ENCODE data around the gene PHC2. TPM values are rescaled to one million over a fixed set of nuclear protein-coding genes. Genes with fewer than 3 reads are reported as not detected.

Gene PHC2
- total and polyA plus RNA-seq, 8 donors: 21.8 to 62.1 (median 42.6) TPM

DNA sequence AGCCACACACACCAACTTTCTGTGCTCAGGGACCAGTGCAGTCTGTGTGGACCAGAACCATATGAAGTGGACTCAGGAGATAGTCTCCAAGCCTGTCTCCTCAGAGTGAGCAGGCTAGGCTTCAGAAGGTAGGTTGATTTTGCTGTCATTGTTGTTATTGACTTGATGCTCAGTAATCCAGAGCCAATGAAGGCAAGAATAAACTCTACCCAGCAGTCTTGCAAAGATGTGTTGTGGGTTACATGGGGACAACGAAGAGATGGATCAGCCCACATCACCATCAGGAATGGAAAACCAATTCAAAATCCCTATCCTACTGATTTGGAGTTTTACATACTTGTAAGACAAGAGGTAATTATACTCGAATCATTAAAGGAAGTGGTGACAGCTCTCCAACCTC, 37.4 kb downstream of the PHC2 start:
- TF ChIP-seq, protein P1, sequence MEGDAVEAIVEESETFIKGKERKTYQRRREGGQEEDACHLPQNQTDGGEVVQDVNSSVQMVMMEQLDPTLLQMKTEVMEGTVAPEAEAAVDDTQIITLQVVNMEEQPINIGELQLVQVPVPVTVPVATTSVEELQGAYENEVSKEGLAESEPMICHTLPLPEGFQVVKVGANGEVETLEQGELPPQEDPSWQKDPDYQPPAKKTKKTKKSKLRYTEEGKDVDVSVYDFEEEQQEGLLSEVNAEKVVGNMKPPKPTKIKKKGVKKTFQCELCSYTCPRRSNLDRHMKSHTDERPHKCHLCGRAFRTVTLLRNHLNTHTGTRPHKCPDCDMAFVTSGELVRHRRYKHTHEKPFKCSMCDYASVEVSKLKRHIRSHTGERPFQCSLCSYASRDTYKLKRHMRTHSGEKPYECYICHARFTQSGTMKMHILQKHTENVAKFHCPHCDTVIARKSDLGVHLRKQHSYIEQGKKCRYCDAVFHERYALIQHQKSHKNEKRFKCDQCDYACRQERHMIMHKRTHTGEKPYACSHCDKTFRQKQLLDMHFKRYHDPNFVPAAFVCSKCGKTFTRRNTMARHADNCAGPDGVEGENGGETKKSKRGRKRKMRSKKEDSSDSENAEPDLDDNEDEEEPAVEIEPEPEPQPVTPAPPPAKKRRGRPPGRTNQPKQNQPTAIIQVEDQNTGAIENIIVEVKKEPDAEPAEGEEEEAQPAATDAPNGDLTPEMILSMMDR (IDR thresholded peaks at IDR 0.05): no peak
- Histone ChIP-seq H3K27ac (no peak overlapping the region), H3K27me3 (no peaks in the 10 kb centered on the region), H3K9me3 (no peaks in the 10 kb centered on the region), H3K36me3 (no peaks in the 10 kb centered on the region), H3K4me3 (no peak overlapping the region), H3K4me1 (no peaks in the 10 kb centered on the region)
- no peak for DNase-seq
- ATAC-seq: no peak
- 87 to 88% methylated on average over 2 of the region's 2 CpGs for WGBS, 2 donors
- FAIRE-seq: no peak
- intact Hi-C loops (cut with DNase I): no loop called here

- Histone ChIP-seq H3K36me3 (no peaks in the 10 kb centered on the region), H3K27ac (no peak overlapping the region), H3K4me1 (no peaks in the 10 kb centered on the region), H3K4me3 (no peak overlapping the region), H3K27me3 (no peaks in the 10 kb centered on the region), H3K9me3 (no peaks in the 10 kb centered on the region)
- intact Hi-C loops (cut with DNase I): no loop called here
- FAIRE-seq (no peak), ATAC-seq (no peak), DNase-seq (no peak)
- TF ChIP-seq, protein P1 (IDR thresholded peaks at IDR 0.05): no peak
- WGBS, 2 donors: 56 to 63% methylated on average over 3 of the region's 3 CpGs
Measured at GRCh38 chr1:33392639-33393038, 38.3 kb downstream of the PHC2 start.

- H3K36me3 ChIP-seq: no peaks in the 10 kb centered on the region
- H3K9me3 ChIP-seq: no peaks in the 10 kb centered on the region
- intact Hi-C loops (cut with DNase I): no loop called here
- DNase-seq (no peak), FAIRE-seq (no peak), ATAC-seq (no peak)
- no peak overlapping the region for H3K4me3 ChIP-seq
- H3K27ac ChIP-seq: no peak overlapping the region
- WGBS, 2 donors: 86 to 87% methylated on average over 8 of the region's 8 CpGs
- no peaks in the 10 kb centered on the region for H3K27me3 ChIP-seq
- TF ChIP-seq, protein P1 (IDR thresholded peaks at IDR 0.05): no peak
- H3K4me1 ChIP-seq: no peaks in the 10 kb centered on the region
Measured at GRCh38 chr1:33392206-33392605, 38.7 kb downstream of the PHC2 start.

DNA sequence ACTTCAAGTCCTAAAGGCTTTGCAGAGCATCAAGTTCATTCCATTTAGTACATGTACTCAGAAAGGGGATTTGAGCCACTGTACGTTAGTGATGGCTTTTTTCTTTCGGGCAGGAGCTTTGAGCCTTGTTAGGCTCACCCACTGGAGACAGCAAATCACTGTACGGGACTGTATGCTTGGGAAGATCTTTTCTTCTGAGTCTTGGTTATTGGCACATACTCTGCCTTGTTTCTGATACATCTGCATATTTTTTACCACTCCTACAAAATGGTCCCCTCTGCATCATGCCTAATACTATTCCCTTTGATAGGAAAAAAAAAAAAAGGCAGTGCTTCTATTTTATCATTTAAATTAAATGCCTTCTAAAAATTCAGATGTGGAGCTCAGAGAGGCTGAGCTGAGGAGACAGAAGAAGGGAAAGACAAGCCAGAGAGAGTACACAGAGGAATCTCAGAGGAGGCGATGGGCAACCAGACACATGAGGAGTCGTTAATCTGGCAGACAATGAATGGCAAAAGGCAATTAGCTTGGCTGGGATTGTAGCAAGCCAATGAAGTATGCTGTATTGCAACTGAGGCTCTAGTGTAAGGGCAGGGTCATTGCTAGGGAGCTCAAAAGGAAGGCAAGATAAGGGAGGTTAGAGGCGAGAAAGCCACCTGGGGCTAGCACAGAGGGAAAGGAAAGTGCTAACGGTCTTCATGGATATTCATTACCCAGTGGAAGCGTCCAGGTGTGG, 39.4 kb downstream of the PHC2 start:
- no peak for ATAC-seq
- 84% methylated on average over 8 of the region's 8 CpGs for WGBS, 2 donors
- H3K9me3 ChIP-seq: no peaks in the 10 kb centered on the region
- H3K27me3 ChIP-seq: no peaks in the 10 kb centered on the region
- FAIRE-seq: no peak
- no peaks in the 10 kb centered on the region for H3K36me3 ChIP-seq
- H3K4me3 ChIP-seq: no peak overlapping the region
- TF ChIP-seq, protein P1 (IDR thresholded peaks at IDR 0.05): no peak
- no peak overlapping the region for H3K27ac ChIP-seq
- intact Hi-C loops (cut with DNase I): no loop called here
- DNase-seq: no peak
- H3K4me1 ChIP-seq: no peaks in the 10 kb centered on the region

DNA sequence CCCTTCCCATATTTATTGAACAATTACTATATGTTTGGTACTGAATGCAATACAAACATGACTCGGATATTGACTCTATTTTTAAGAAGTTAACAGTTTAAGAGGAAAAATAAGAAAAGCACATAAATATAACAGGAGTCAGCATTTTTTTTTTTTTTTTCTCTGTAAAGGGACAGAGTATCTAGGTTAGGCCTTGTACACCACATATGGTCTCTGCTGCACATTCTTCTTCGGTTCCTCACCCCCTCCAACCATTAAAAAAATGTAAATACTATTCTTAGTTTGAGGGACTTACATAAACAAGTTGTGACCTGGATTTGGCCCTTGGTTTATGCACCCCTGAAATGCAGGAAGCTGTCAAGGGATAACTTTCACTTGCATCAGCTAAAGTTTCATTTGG, 40.4 kb downstream of the PHC2 start:
- TF ChIP-seq, protein P1 (IDR thresholded peaks at IDR 0.05): no peak
- intact Hi-C loops (cut with DNase I): no loop called here
- H3K4me3 ChIP-seq: no peak overlapping the region
- H3K4me1 ChIP-seq: no peaks in the 10 kb centered on the region
- WGBS, 2 donors: 85 to 86% methylated on average over 2 of the region's 2 CpGs
- DNase-seq (no peak), FAIRE-seq (no peak), ATAC-seq (no peak)
- no peaks in the 10 kb centered on the region for H3K9me3 ChIP-seq
- no peaks in the 10 kb centered on the region for H3K27me3 ChIP-seq
- no peak overlapping the region for H3K27ac ChIP-seq
- H3K36me3 ChIP-seq: no peaks in the 10 kb centered on the region
